Ishikawa (cell line): ENCODE data around the gene TANC1.

ENCODE experiments used
- CREB1 ChIP-seq: IDR thresholded peaks from 2 replicates; pipeline ENCODE4 v1.6.1; 2012; ENCODE audit warnings: low read depth
- EP300 ChIP-seq: IDR thresholded peaks from 2 replicates; pipeline ENCODE4 v1.6.1; 2012; ENCODE audit warnings: borderline replicate concordance
- FOXM1 ChIP-seq: IDR thresholded peaks from 2 replicates; pipeline ENCODE4 v1.6.1; 2012; ENCODE audit warnings: low read depth, borderline replicate concordance
- MAX ChIP-seq: IDR thresholded peaks from 2 replicates; pipeline ENCODE4 v1.6.1; 2012
- NFIC ChIP-seq: IDR thresholded peaks from 2 replicates; pipeline ENCODE4 v1.6.1; 2012
- REST ChIP-seq: IDR thresholded peaks from 2 replicates; pipeline ENCODE4 v1.6.1; 2012; ENCODE audit warnings: low read depth, mild to moderate bottlenecking
- TAF1 ChIP-seq: IDR thresholded peaks from 2 replicates; pipeline ENCODE4 v1.6.1; 2012; ENCODE audit warnings: low read depth, mild to moderate bottlenecking
- TCF12 ChIP-seq: IDR thresholded peaks from 2 replicates; pipeline ENCODE4 v1.6.1; 2012; ENCODE audit warnings: low read depth
- YY1 ChIP-seq: IDR thresholded peaks from 2 replicates; pipeline ENCODE4 v1.6.1; 2012; ENCODE audit warnings: low read depth

GRCh38 chr2:159226608-159227385 is 258.4 kb downstream of the TANC1 start:
- peak; percentile 39; the same call in 1 of the 2 replicates for TF ChIP-seq EP300
- peak; percentile 66; the same call in 1 of the 2 replicates for TF ChIP-seq NFIC
- no peak for TF ChIP-seq TAF1
- TF ChIP-seq CREB1: no peak
- TF ChIP-seq FOXM1: no peak
- TF ChIP-seq YY1: peak; percentile 53; the same call in 1 of the 2 replicates
- 0 out of 2 replicates have a peak, but pooled peaks have one; percentile 18 for TF ChIP-seq MAX
- no peak for TF ChIP-seq REST
- no peak for TF ChIP-seq TCF12
